GM18498 (cell line): Measurements from ENCODE around the gene MYOC.
"Not testable (repeated sequence)": the region's sequence is repeated elsewhere in the genome, so short reads cannot be mapped to it uniquely, and the experiment has no call there.

ENCODE experiments used
- ATAC-seq: cut with Tn5 transposase; IDR thresholded peaks from one replicate; pipeline ENCODE4 v1.9.1; 2021; ENCODE audit warnings: mild to moderate bottlenecking, moderate library complexity; ENCODE audit not compliant: unreplicated experiment

The MYOC gene

GRCh38 chr1:171652234-171652822 is at the start of gene MYOC:
Gene MYOC (minus strand): TSS chr1:171652688. CDS start chr1:171652611, 77 bp downstream.
- no peak for ATAC-seq

- ATAC-seq, result no peak
Measured at GRCh38 chr1:171699531-171699930, 47.0 kb upstream of the MYOC start.

GRCh38 chr1:171695772-171696171 is 43.3 kb upstream of the MYOC start:
- ATAC-seq, result not testable (repeated sequence)

GRCh38 chr1:171693541-171693940 is 41.1 kb upstream of the MYOC start:
- ATAC-seq, result not testable (repeated sequence)

- no peak for ATAC-seq
Measured at GRCh38 chr1:171683870-171684269, 31.4 kb upstream of the MYOC start.

GRCh38 chr1:171680339-171680738 is 27.9 kb upstream of the MYOC start:
- no peak for ATAC-seq

- no peak for ATAC-seq
Measured at GRCh38 chr1:171676823-171677222, 24.3 kb upstream of the MYOC start.

GRCh38 chr1:171674431-171675405 is 22.2 kb upstream of the MYOC start:
- ATAC-seq, result no peak

GRCh38 chr1:171670739-171671138 is 18.3 kb upstream of the MYOC start:
- no peak for ATAC-seq

GRCh38 chr1:171668372-171668771 is 15.9 kb upstream of the MYOC start:
- no peak for ATAC-seq

- ATAC-seq, result no peak
Measured at GRCh38 chr1:171666114-171666769, 13.8 kb upstream of the MYOC start.

- no peak for ATAC-seq
Measured at GRCh38 chr1:171664976-171665375, 12.5 kb upstream of the MYOC start.

- no peak for ATAC-seq
Measured at GRCh38 chr1:171663854-171664575, 11.5 kb upstream of the MYOC start.

- no peak for ATAC-seq
Measured at GRCh38 chr1:171663036-171663853, 10.8 kb upstream of the MYOC start.

- ATAC-seq, result no peak
Measured at GRCh38 chr1:171661076-171661650, 8.7 kb upstream of the MYOC start.

GRCh38 chr1:171656206-171656605 is 3.7 kb upstream of the MYOC start:
- not testable (repeated sequence) for ATAC-seq

- ATAC-seq, result no peak
Measured at GRCh38 chr1:171655746-171656116, 3.2 kb upstream of the MYOC start.

- peak; percentile 73 for ATAC-seq
Measured at GRCh38 chr1:171654942-171655745, 2.7 kb upstream of the MYOC start.
